GM12891 (cell line): ENCODE data around the gene CFAP74.

Experiments
- POLR2A ChIP-seq: IDR thresholded peaks from 2 replicates; pipeline ENCODE4 v1.6.1; 2011; ENCODE audit warnings: low read depth, low read length, control low read depth
- POLR2AphosphoS5 ChIP-seq: IDR thresholded peaks from 2 replicates; pipeline ENCODE4 v1.6.1; 2011; ENCODE audit warnings: low read depth, low read length, control low read depth
- SPI1 ChIP-seq: IDR thresholded peaks from 2 replicates; pipeline ENCODE4 v1.6.1; 2011; ENCODE audit warnings: low read depth, low read length, control low read depth
- TAF1 ChIP-seq: IDR thresholded peaks from 2 replicates; pipeline ENCODE4 v1.6.1; 2011; ENCODE audit warnings: low read depth, low read length, control low read depth

DNA sequence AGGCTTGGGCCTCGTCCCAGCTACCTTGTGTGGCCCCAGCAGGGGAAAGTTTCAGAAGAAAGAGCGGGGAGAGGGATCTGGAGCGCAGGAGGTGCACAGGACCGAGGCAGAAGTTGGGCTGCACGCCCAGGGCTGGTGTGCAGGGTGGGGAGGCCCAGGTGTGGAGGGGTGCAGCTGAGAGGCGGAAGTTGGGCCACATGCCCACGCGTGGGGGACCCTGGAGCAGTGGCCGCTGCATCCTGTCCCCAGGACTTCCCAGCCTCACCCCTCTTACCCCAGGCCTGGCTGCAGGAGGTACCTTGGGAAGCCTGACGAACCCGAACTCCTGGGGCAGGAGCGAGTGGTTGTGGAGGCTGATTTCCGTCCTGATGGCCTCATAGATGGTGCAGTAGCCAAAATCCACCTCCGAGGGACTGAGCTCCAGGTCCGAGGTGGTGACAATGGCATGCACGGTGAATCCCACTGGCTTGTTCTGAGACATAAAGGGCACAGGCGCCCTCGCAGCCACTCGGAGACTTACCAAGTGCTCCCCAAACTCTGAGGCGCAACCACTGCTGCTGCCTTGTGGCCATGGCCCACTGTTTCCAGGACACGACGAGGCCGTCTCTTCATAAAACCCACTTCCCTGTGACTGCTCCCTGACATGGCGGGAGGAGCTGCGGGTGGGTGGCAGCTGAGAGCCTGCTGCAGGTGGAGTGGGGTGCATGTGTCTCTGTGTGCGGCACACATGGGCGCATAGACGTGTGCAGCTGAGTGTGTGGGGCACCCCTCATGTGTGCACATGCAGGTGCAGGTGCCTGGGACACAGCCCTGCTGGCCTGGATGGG lies 64.1 kb downstream of the CFAP74 start:
- TF ChIP-seq TAF1 (no peak), POLR2A (no peak), SPI1 (no peak), POLR2AphosphoS5 (no peak)
